Activated CD8-positive, alpha-beta T cell treated with anti-CD3 and anti-CD28 coated beads for 36 hours (primary cell): ENCODE data around the gene NCK2. TPM values are rescaled to one million over a fixed set of nuclear protein-coding genes. Genes with fewer than 3 reads are reported as not detected.

ENCODE experiments used
- ATAC-seq: fragments of 200-7000 bp; cut with Tn5 transposase; one replicate; pipeline ENCODE4 v1.10.0; 2021; ENCODE audit warnings: mild to moderate bottlenecking, moderate library complexity
- CTCF ChIA-PET: fragments of 350-600 bp; sonication (Branson Sonifier 250); formaldehyde crosslinking; loops from one replicate; lab custom pipeline; 2021; ENCODE audit warnings: antibody characterized with exemption; lab: Charles Lee
- POLR2A ChIA-PET: fragments of 350-600 bp; sonication (Branson Sonifier 250); formaldehyde crosslinking; loops from one replicate; lab custom pipeline; 2021; ENCODE audit warnings: antibody characterized with exemption; lab: Charles Lee
- DNase-seq: peaks from one replicate; pipeline ENCODE4 v3.0.0-alpha.2; 2020
- H3K27ac Mint-ChIP-seq: one replicate; pipeline ENCODE4 v1.8.0; 2021; ENCODE audit warnings: mild to moderate bottlenecking, mixed read lengths
- H3K27me3 Mint-ChIP-seq: one replicate; pipeline ENCODE4 v1.8.0; 2021; ENCODE audit warnings: mixed read lengths
- H3K36me3 Mint-ChIP-seq: one replicate; pipeline ENCODE4 v1.8.0; 2021; ENCODE audit warnings: low read depth, mixed read lengths
- H3K4me1 Mint-ChIP-seq: one replicate; pipeline ENCODE4 v1.8.0; 2021; ENCODE audit warnings: low read depth, mixed read lengths
- H3K4me3 Mint-ChIP-seq: one replicate; pipeline ENCODE4 v1.8.0; 2021; ENCODE audit warnings: mild to moderate bottlenecking, moderate library complexity, mixed read lengths
- H3K9me3 Mint-ChIP-seq: one replicate; pipeline ENCODE4 v1.8.0; 2021; ENCODE audit warnings: mixed read lengths
- intact Hi-C: fragments of 100-400 bp; cut with micrococcal nuclease; formaldehyde crosslinking; loops from one replicate; pipeline ENCODE4 v1.10.0; 2022
- total RNA-seq, 2 experiments: library from RNA; stranded (reverse); gene quantifications; one replicate each; pipeline ENCODE4 v1.2.3, GENCODE V29; 2021
- TF ChIP-seq, protein P1 (sequence below): fragments of 200-600 bp; IDR thresholded peaks from one replicate; pipeline ENCODE4 v1.8.0; 2022; ENCODE audit warnings: antibody characterized with exemption, mild to moderate bottlenecking

NCK2 gene
- total RNA-seq, 2 experiments from 2014 or later, result 68.3 to 69.7 TPM

DNA sequence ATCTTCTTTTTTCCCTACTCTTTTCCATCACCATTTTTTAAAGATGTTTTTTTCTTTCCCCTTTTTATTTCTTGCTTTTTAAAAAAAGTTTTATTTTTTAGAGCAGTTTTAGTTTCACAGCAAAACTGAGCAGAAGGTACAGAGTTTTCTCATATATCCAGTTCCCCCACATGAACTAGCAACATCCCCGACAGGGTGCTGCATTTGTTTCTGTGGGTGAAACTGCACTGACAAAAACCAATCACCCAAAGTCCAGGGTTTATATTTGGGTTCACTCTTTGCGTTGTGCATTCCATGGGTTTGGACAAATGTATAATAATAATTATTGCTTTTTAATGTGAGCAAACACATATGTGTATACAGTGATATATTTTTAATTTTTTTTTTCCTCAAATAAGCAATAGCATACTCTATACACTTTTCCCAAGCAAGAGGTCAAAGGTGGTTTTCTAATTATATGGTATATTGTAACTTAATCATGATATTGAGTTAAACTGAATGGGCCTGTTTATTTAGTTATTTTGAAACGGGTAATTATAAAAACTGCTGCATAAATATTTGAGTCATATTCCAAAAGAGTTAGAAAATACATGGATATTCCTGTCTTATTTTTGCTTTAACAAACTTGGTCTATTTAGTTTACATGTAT, 50.3 kb downstream of the NCK2 start:
- intact Hi-C loops, result loop anchor here (5.0 kb wide), 4 partner anchors 42 to 132 kb away; no protein-coding TSS in a partner anchor
- peaks cover 52% of the 10 kb centered on the region for H3K36me3 Mint-ChIP-seq
- H3K4me1 Mint-ChIP-seq, result peaks cover 90% of the 10 kb centered on the region
- peak overlapping the region; percentile 60 for H3K4me3 Mint-ChIP-seq
- DNase-seq (no peak), ATAC-seq (no peak)
- no peaks in the 10 kb centered on the region for H3K27me3 Mint-ChIP-seq
- ChIA-PET POLR2A (interaction anchor here (0.6 to 4.7 kb wide), 6 partner anchors 22 to 98 kb away, joined by 3 to 53 read pairs (median 4); no protein-coding TSS in a partner anchor), CTCF (no interaction called here)
- H3K9me3 Mint-ChIP-seq, result no peaks in the 10 kb centered on the region
- H3K27ac Mint-ChIP-seq, result peak overlapping the region; percentile 93
- TF ChIP-seq, protein P1, sequence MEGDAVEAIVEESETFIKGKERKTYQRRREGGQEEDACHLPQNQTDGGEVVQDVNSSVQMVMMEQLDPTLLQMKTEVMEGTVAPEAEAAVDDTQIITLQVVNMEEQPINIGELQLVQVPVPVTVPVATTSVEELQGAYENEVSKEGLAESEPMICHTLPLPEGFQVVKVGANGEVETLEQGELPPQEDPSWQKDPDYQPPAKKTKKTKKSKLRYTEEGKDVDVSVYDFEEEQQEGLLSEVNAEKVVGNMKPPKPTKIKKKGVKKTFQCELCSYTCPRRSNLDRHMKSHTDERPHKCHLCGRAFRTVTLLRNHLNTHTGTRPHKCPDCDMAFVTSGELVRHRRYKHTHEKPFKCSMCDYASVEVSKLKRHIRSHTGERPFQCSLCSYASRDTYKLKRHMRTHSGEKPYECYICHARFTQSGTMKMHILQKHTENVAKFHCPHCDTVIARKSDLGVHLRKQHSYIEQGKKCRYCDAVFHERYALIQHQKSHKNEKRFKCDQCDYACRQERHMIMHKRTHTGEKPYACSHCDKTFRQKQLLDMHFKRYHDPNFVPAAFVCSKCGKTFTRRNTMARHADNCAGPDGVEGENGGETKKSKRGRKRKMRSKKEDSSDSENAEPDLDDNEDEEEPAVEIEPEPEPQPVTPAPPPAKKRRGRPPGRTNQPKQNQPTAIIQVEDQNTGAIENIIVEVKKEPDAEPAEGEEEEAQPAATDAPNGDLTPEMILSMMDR, result no peak

GRCh38 chr2:105795575-105795934, 50.8 kb downstream of the NCK2 start:
- DNase-seq (peak; percentile 56), ATAC-seq (peak; percentile 24)
- intact Hi-C loops, result loop anchor here (5.0 kb wide), 4 partner anchors 42 to 132 kb away; no protein-coding TSS in a partner anchor
- Mint-ChIP-seq H3K27me3 (no peaks in the 10 kb centered on the region), H3K27ac (peak overlapping the region; percentile 93), H3K9me3 (no peaks in the 10 kb centered on the region), H3K4me1 (peaks cover 90% of the 10 kb centered on the region), H3K36me3 (peaks cover 55% of the 10 kb centered on the region), H3K4me3 (peak overlapping the region; percentile 60)
- ChIA-PET CTCF (no interaction called here), POLR2A (interaction anchor here (0.6 to 4.7 kb wide), 10 partner anchors 10 to 97 kb away, joined by 3 to 53 read pairs (median 4); no protein-coding TSS in a partner anchor)
- TF ChIP-seq, protein P1, result no peak

GRCh38 chr2:105796131-105796638, 51.5 kb downstream of the NCK2 start:
- Mint-ChIP-seq H3K4me1 (peaks cover 90% of the 10 kb centered on the region), H3K9me3 (no peaks in the 10 kb centered on the region), H3K4me3 (peak overlapping the region; percentile 60), H3K36me3 (peaks cover 56% of the 10 kb centered on the region), H3K27me3 (no peaks in the 10 kb centered on the region), H3K27ac (peak overlapping the region; percentile 93)
- DNase-seq (peak; percentile 75), ATAC-seq (peak; percentile 60)
- TF ChIP-seq, protein P1, result no peak
- ChIA-PET CTCF (interaction anchor here (0.6 to 1.0 kb wide), 2 partner anchors 15 to 49 kb away, joined by 3 read pairs; no protein-coding TSS in a partner anchor), POLR2A (interaction anchor here (0.7 to 4.7 kb wide), 10 partner anchors 9 to 78 kb away, joined by 3 to 53 read pairs (median 4); no protein-coding TSS in a partner anchor)
- intact Hi-C loops, result loop anchor here (2.0 to 5.0 kb wide), 5 partner anchors 41 to 131 kb away; no protein-coding TSS in a partner anchor

DNA sequence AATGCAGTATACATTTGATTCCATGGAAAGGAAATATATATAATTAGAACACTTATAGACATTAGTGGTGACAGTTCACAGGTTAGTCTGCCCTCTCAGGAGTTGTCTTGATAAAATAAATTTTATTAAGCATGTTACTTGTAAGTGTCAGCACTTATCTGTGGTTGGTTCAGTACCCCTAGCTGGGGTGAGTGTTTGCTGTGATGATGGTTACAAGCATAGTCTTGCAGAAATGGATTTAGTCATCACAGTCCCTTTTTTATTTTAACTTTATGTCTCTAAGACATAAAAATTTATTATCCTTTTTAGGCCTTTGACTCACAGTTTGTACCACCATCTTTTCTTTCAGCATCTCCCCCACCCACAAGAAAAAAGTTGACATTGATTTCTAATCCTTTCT, 52.1 kb downstream of the NCK2 start:
- TF ChIP-seq, protein P1, result no peak
- Mint-ChIP-seq H3K4me3 (peak overlapping the region; percentile 66), H3K4me1 (peaks cover 90% of the 10 kb centered on the region), H3K9me3 (no peaks in the 10 kb centered on the region), H3K36me3 (peaks cover 56% of the 10 kb centered on the region), H3K27ac (peak overlapping the region; percentile 93), H3K27me3 (no peaks in the 10 kb centered on the region)
- CTCF ChIA-PET, result interaction anchor here (0.6 to 1.0 kb wide), 2 partner anchors 14 to 49 kb away, joined by 3 read pairs; no protein-coding TSS in a partner anchor
- DNase-seq, result peak; percentile 49
- peak; percentile 35 for ATAC-seq
- intact Hi-C loops, result loop anchor here (2.0 to 5.0 kb wide), 5 partner anchors 41 to 131 kb away; no protein-coding TSS in a partner anchor
- POLR2A ChIA-PET, result interaction anchor here (0.6 to 4.7 kb wide), 10 partner anchors 13 to 78 kb away, joined by 3 to 53 read pairs (median 5); no protein-coding TSS in a partner anchor
